HCT116 (cell line): Measurements from ENCODE around the gene TSR1. TPM values are rescaled to one million over a fixed set of nuclear protein-coding genes. Genes with fewer than 3 reads are reported as not detected.

Experiments
- ATAC-seq: fragments of 200-7000 bp; cut with Tn5 transposase; 2 replicates; pipeline ENCODE4 v1.9.1; 2020; ENCODE audit warnings: mild to moderate bottlenecking, moderate library complexity
- BruUV-seq: library from RNA; stranded (reverse); fragments of 400-500 nt; replicated peaks from 2 replicates; lab custom pipeline; 2021; lab: Mats Ljungman, UMichigan
- CTCF ChIA-PET: fragments of 300-600 bp; sonication (Branson Sonifier 250); formaldehyde crosslinking; loops from one replicate; lab custom pipeline; 2021; ENCODE audit warnings: antibody characterized with exemption; lab: Charles Lee
- POLR2A ChIA-PET: fragments of 300-600, 350-600 bp; sonication (Branson Sonifier 250); formaldehyde crosslinking; loops from one replicate; lab custom pipeline; 2021; ENCODE audit warnings: antibody characterized with exemption; lab: Charles Lee
- RAD21 ChIA-PET, 2 experiments: fragments of 300-600 bp; sonication (Branson Sonifier 250); formaldehyde crosslinking; loops; one replicate each; lab custom pipeline; 2023; ENCODE audit warnings: low total read pairs in 2 of 2; ENCODE audit not compliant: uncharacterized antibody in 2 of 2, unreplicated experiment in 2 of 2, low non-redundant PET in 1 of 2; lab: Charles Lee
- DNase-seq: peaks from one replicate; pipeline ENCODE4 v3.0.0-alpha.2; 2010; ENCODE audit warnings: low read depth, low spot score
- H2AFZ ChIP-seq: fragments of 200-600 bp; shearing (Covaris generic), sonication (generic); 2 replicates; pipeline ENCODE4 v1.6.1; 2017; ENCODE audit warnings: low read depth, mixed run types, mixed read lengths, antibody characterized with exemption, low read length; ENCODE audit not compliant: poor library complexity, severe bottlenecking
- H3K27ac ChIP-seq: 2 replicates; pipeline ENCODE4 v1.5.1; 2012; ENCODE audit warnings: low read depth, low read length
- H3K27me3 ChIP-seq: fragments of 200-600 bp; sonication (generic); 2 replicates; pipeline ENCODE4 v1.6.1; 2016; ENCODE audit warnings: mixed run types, low read length, mixed read lengths; ENCODE audit not compliant: insufficient read depth
- H3K36me3 ChIP-seq, 2 experiments: fragments of 200-500 bp in 1 of 2; fragments of 200-600 bp in 1 of 2; sonication (Bioruptor generic) in 1 of 2; sonication (generic) in 1 of 2; 2 replicates each; pipeline versions ENCODE4 v1.5.1 to v1.6.1; 2014 to 2016; ENCODE audit warnings: low read length in 2 of 2, inconsistent platforms in 1 of 2, mixed read lengths in 1 of 2, mixed run types in 1 of 2; ENCODE audit not compliant: insufficient read depth in 2 of 2, control insufficient read depth in 1 of 2
- H3K4me1 ChIP-seq, 2 experiments: fragments of 200-600 bp in 1 of 2; sonication (generic) in 1 of 2; 2 replicates each; pipeline versions ENCODE4 v1.5.1 to v1.6.1; 2012 to 2017; ENCODE audit warnings: low read length in 2 of 2, inconsistent platforms in 1 of 2, mild to moderate bottlenecking in 1 of 2, mixed read lengths in 1 of 2, mixed run types in 1 of 2, moderate library complexity in 1 of 2; ENCODE audit not compliant: insufficient read depth in 2 of 2, control insufficient read depth in 1 of 2
- H3K4me2 ChIP-seq: fragments of 200-600 bp; sonication (generic); 2 replicates; pipeline ENCODE4 v1.6.1; 2017; ENCODE audit warnings: mixed run types, low read length, mixed read lengths
- H3K4me3 ChIP-seq, 2 experiments: fragments of 200-600 bp in 1 of 2; sonication (generic) in 1 of 2; replicated peaks in 1 of 2; 2 replicates each; pipeline ENCODE4 v1.5.1; 2011 to 2016; ENCODE audit warnings: low read length in 2 of 2, control low read depth in 1 of 2, low read depth in 1 of 2, mild to moderate bottlenecking in 1 of 2, mixed read lengths in 1 of 2, mixed run types in 1 of 2
- H3K79me2 ChIP-seq: fragments of 200-600 bp; sonication (generic); 2 replicates; pipeline ENCODE4 v1.6.1; 2017; ENCODE audit warnings: mild to moderate bottlenecking, mixed run types, low read length, moderate library complexity, mixed read lengths; ENCODE audit not compliant: insufficient read depth
- H3K9ac ChIP-seq: fragments of 200-600 bp; sonication (generic); 2 replicates; pipeline ENCODE4 v1.6.1; 2016; ENCODE audit warnings: low read length, mixed read lengths
- H3K9me2 ChIP-seq: fragments of 200-600 bp; sonication (generic), shearing (Covaris generic); 2 replicates; pipeline ENCODE4 v1.6.1; 2017; ENCODE audit warnings: mixed run types, mild to moderate bottlenecking, moderate library complexity; ENCODE audit not compliant: insufficient read depth
- H3K9me3 ChIP-seq, 2 experiments: fragments of 200-500 bp in 1 of 2; fragments of 200-600 bp in 1 of 2; sonication (Bioruptor generic) in 1 of 2; sonication (generic) in 1 of 2; 2 replicates each; pipeline ENCODE4 v1.6.1; 2014 to 2017; ENCODE audit warnings: low read length in 2 of 2, mixed read lengths in 2 of 2, inconsistent platforms in 1 of 2, low read depth in 1 of 2, mild to moderate bottlenecking in 1 of 2, mixed run types in 1 of 2, moderate library complexity in 1 of 2; ENCODE audit not compliant: control insufficient read depth in 1 of 2, insufficient read depth in 1 of 2
- H4K20me1 ChIP-seq: fragments of 200-600 bp; sonication (generic), shearing (Covaris generic); 2 replicates; pipeline ENCODE4 v1.6.1; 2017; ENCODE audit warnings: mixed run types, mild to moderate bottlenecking, moderate library complexity; ENCODE audit not compliant: insufficient read depth
- CTCF ChIP-seq, 3 experiments: fragments of 200-600 bp in 1 of 3; sonication (generic) in 1 of 3; IDR thresholded peaks in 2 of 3; conservative IDR thresholded peaks in 1 of 3; 2 replicates each; pipeline ENCODE4 v1.5.1; 2012 to 2017; ENCODE audit warnings: low read depth in 2 of 3, low read length in 2 of 3, antibody characterized with exemption in 1 of 3, borderline replicate concordance in 1 of 3, control low read depth in 1 of 3, mild to moderate bottlenecking in 1 of 3, mixed read lengths in 1 of 3, mixed run types in 1 of 3, moderate library complexity in 1 of 3; ENCODE audit not compliant: insufficient read depth in 1 of 3
- EGR1 ChIP-seq: IDR thresholded peaks from 2 replicates; pipeline ENCODE4 v1.6.1; 2012; ENCODE audit warnings: low read depth
- SIN3A ChIP-seq: IDR thresholded peaks from 2 replicates; pipeline ENCODE4 v1.6.1; 2012; ENCODE audit warnings: low read depth
- intact Hi-C: fragments of 100-400 bp; cut with micrococcal nuclease; formaldehyde crosslinking; loops from 2 replicates; pipeline ENCODE4 v1.10.0; 2022
- total RNA-seq: library from RNA; stranded (reverse); gene quantifications from one replicate; pipeline ENCODE4 v1.2.1, GENCODE V29; 2021; ENCODE audit not compliant: unreplicated experiment

Gene TSR1
- total RNA-seq, 1 experiment from 2014 or later = 77.2 TPM

- no peak overlapping the region for H2AFZ ChIP-seq
- H3K4me1 ChIP-seq = no peaks in the 10 kb centered on the region
- H3K9me3 ChIP-seq = no peaks in the 10 kb centered on the region
- no peak overlapping the region for H3K4me2 ChIP-seq
- ChIA-PET CTCF (no interaction called here), RAD21 (no interaction called here), POLR2A (no interaction called here)
- no TSS peak for BruUV-seq
- no peaks in the 10 kb centered on the region for H4K20me1 ChIP-seq
- H3K27ac ChIP-seq = no peak overlapping the region
- peaks cover 3 to 4% of the 10 kb centered on the region in 2 experiments; a peak in 2 of 4 replicates for H3K36me3 ChIP-seq
- no peaks in the 10 kb centered on the region for H3K9me2 ChIP-seq
- H3K4me3 ChIP-seq = no peak overlapping the region
- DNase-seq (no peak), ATAC-seq (no peak)
- intact Hi-C loops = no loop called here
- H3K79me2 ChIP-seq = no peaks in the 10 kb centered on the region
- H3K27me3 ChIP-seq = no peaks in the 10 kb centered on the region
- TF ChIP-seq EGR1 (no peak), CTCF (IDR thresholded peaks at IDR 0.05 in 2 of 3, conservative IDR thresholded peaks at IDR 0.05 in 1 of 3; ENCODE audit: borderline replicate concordance in 1 of 3, insufficient read depth in 1 of 3, low read depth in 2 of 3, low read length in 2 of 3) (peak in 2 of 3 experiments; percentile 13 to 22; a peak in 1 of 6 replicates)
- TF ChIP-seq, all 23 proteins: peak for 1
- no peak overlapping the region for H3K9ac ChIP-seq
Measured at GRCh38 chr17:2366747-2367494, 30.7 kb upstream of the TSR1 start.

GRCh38 chr17:2365132-2365531, 28.9 kb upstream of the TSR1 start:
- CTCF ChIA-PET = no interaction called here
- Histone ChIP-seq H3K9ac (no peak overlapping the region), H4K20me1 (no peaks in the 10 kb centered on the region), H3K27ac (no peak overlapping the region), H3K9me3 (no peaks in the 10 kb centered on the region), H3K9me2 (no peaks in the 10 kb centered on the region), H3K4me1 (peaks cover 8 to 13% of the 10 kb centered on the region in 2 experiments), H3K79me2 (no peaks in the 10 kb centered on the region), H2AFZ (no peak overlapping the region), H3K36me3 (peaks cover 4 to 7% of the 10 kb centered on the region in 2 experiments; a peak in 2 of 4 replicates), H3K27me3 (no peaks in the 10 kb centered on the region), H3K4me2 (no peak overlapping the region), H3K4me3 (no peak overlapping the region)
- RAD21 ChIA-PET = no interaction called here
- no peak for TF ChIP-seq SIN3A
- ATAC-seq = no peak
- POLR2A ChIA-PET = no interaction called here
- BruUV-seq = no TSS peak
- intact Hi-C loops = no loop called here
- DNase-seq = no peak
